HepG2 (cell line): ENCODE measurements around the gene ADM. TPM values are rescaled to one million over a fixed set of nuclear protein-coding genes. Genes with fewer than 3 reads are reported as not detected.

Experiments used
- CENPT ChIP-seq: sonication (generic); formaldehyde crosslinking; IDR thresholded peaks from 2 replicates; pipeline ENCODE4 v1.8.0; 2022; ENCODE audit warnings: low read depth, mild to moderate bottlenecking, moderate library complexity, missing genetic modification reagents
- ELF1 ChIP-seq: sonication (generic); formaldehyde crosslinking; IDR thresholded peaks from 2 replicates; pipeline ENCODE4 v1.4.0; 2020; ENCODE audit warnings: missing genetic modification reagents
- FOXO4 ChIP-seq: sonication (generic); formaldehyde crosslinking; conservative IDR thresholded peaks from 2 replicates; pipeline ENCODE4 v1.8.1; 2023; ENCODE audit warnings: missing genetic modification reagents
- HOXD1 ChIP-seq: sonication (generic); formaldehyde crosslinking; IDR thresholded peaks from 2 replicates; pipeline ENCODE4 v1.5.0; 2020; ENCODE audit warnings: missing genetic modification reagents
- KDM5B ChIP-seq: sonication (generic); formaldehyde crosslinking; IDR thresholded peaks from 2 replicates; pipeline ENCODE4 v1.4.0; 2020; ENCODE audit warnings: missing genetic modification reagents, mild to moderate bottlenecking, borderline replicate concordance
- MYC ChIP-seq: sonication (generic); formaldehyde crosslinking; IDR thresholded peaks from 2 replicates; pipeline ENCODE4 v1.9.0; 2021; ENCODE audit warnings: missing genetic modification reagents, borderline replicate concordance
- PPARG ChIP-seq: conservative IDR thresholded peaks from 2 replicates; pipeline ENCODE4 v1.6.1; 2016; ENCODE audit warnings: missing biosample characterization, missing genetic modification reagents
- PRDM10 ChIP-seq: sonication (generic); formaldehyde crosslinking; IDR thresholded peaks from 2 replicates; pipeline ENCODE4 v1.4.0; 2020; ENCODE audit warnings: low read depth, missing genetic modification reagents
- RFX5 ChIP-seq: IDR thresholded peaks from 2 replicates; pipeline ENCODE4 v1.6.1; 2011; ENCODE audit warnings: low read depth, low read length, improper control_type of control experiment
- SCMH1 ChIP-seq: sonication (generic); formaldehyde crosslinking; IDR thresholded peaks from 2 replicates; pipeline ENCODE4 v1.9.0; 2021; ENCODE audit warnings: missing genetic modification reagents, mild to moderate bottlenecking, borderline replicate concordance
- THYN1 ChIP-seq: sonication (generic); formaldehyde crosslinking; IDR thresholded peaks from 2 replicates; pipeline ENCODE4 v1.8.1; 2023; ENCODE audit warnings: low read depth, mild to moderate bottlenecking, moderate library complexity, missing genetic modification reagents, borderline replicate concordance
- TMF1 ChIP-seq: sonication (generic); formaldehyde crosslinking; IDR thresholded peaks from 2 replicates; pipeline ENCODE4 v1.8.1; 2022; ENCODE audit warnings: low read depth, missing genetic modification reagents
- ZNF232 ChIP-seq: sonication (generic); formaldehyde crosslinking; IDR thresholded peaks from 2 replicates; pipeline ENCODE4 v1.4.0; 2020; ENCODE audit warnings: missing genetic modification reagents, borderline replicate concordance
- ZNF296 ChIP-seq: sonication (generic); formaldehyde crosslinking; conservative IDR thresholded peaks from 2 replicates; pipeline ENCODE4 v1.5.0; 2020; ENCODE audit warnings: mild to moderate bottlenecking, missing genetic modification reagents
- ZNF33A ChIP-seq: sonication (generic); formaldehyde crosslinking; IDR thresholded peaks from 2 replicates; pipeline ENCODE4 v1.5.1; 2020; ENCODE audit warnings: missing genetic modification reagents, mild to moderate bottlenecking, moderate library complexity, borderline replicate concordance
- ZNF430 ChIP-seq: sonication (generic); formaldehyde crosslinking; IDR thresholded peaks from 2 replicates; pipeline ENCODE4 v1.9.0; 2021; ENCODE audit warnings: mild to moderate bottlenecking, missing genetic modification reagents
- ZNF660 ChIP-seq: sonication (generic); formaldehyde crosslinking; IDR thresholded peaks from 2 replicates; pipeline ENCODE4 v1.5.1; 2020; ENCODE audit warnings: mild to moderate bottlenecking, low read depth, missing genetic modification reagents, borderline replicate concordance
- ZNF709 ChIP-seq: sonication (generic); formaldehyde crosslinking; IDR thresholded peaks from 2 replicates; pipeline ENCODE4 v1.5.0; 2020; ENCODE audit warnings: mild to moderate bottlenecking, missing genetic modification reagents
- ZNF720 ChIP-seq: sonication (generic); formaldehyde crosslinking; IDR thresholded peaks from 2 replicates; pipeline ENCODE4 v1.4.0; 2020; ENCODE audit warnings: missing genetic modification reagents
- polyA plus RNA-seq, 8 experiments: library from polyadenylated mRNA; depleted of rRNA in 3 of 8; stranded (reverse) in 7 of 8; unstranded in 1 of 8; fragments of >200 nt; fragmentation: Illumina TruSeq in 4 of 8; extraction: Trizol in 4 of 8; gene quantifications; 2 replicates each; pipeline versions ENCODE4 v1.2.1 to v1.2.3, GENCODE V29; 2011 to 2016; ENCODE audit warnings: low read depth in 4 of 8, missing spikeins in 1 of 8, mixed read lengths in 1 of 8; ENCODE audit not compliant: insufficient read depth in 1 of 8
- total RNA-seq, 5 experiments: library from RNA; depleted of rRNA; stranded (reverse); fragments of >200 nt; fragmentation: Illumina TruSeq; extraction: Trizol; gene quantifications; 2 replicates each; pipeline ENCODE4 v1.2.3, GENCODE V29; 2016; ENCODE audit warnings: low read depth in 1 of 5

ADM gene
- total and polyA plus RNA-seq, 2 of the 13 experiments (the other 11 are each of a cell fraction or from before 2014, with no cell fraction given): 10.7 to 26.1 TPM

- TF ChIP-seq PRDM10 (CRISPR knock-in tag) (no peak), ZNF430 (0 out of 2 replicates have a peak, but pooled peaks have one; percentile 19), HOXD1 (no peak), ELF1 (CRISPR knock-in tag) (peak; percentile 46), MYC (peak; percentile 52; the same call in 1 of the 2 replicates), ZNF33A (CRISPR knock-in tag) (no peak), ZNF232 (peak; percentile 38; the same call in 1 of the 2 replicates), ZNF296 (CRISPR knock-in tag) (no peak; the same call in 1 of the 2 replicates), RFX5 (peak; percentile 95), FOXO4 (CRISPR knock-in tag) (no peak), TMF1 (CRISPR knock-in tag) (peak; percentile 86; the same call in 1 of the 2 replicates), THYN1 (CRISPR knock-in tag) (no peak), ZNF709 (CRISPR knock-in tag) (peak; percentile 67; the same call in 1 of the 2 replicates), KDM5B (CRISPR knock-in tag) (no peak), ZNF660 (CRISPR knock-in tag) (no peak), SCMH1 (CRISPR knock-in tag) (no peak), CENPT (CRISPR knock-in tag) (no peak), PPARG (CRISPR knock-in tag) (0 out of 2 replicates have a peak, but pooled peaks have one; percentile 26), ZNF720 (CRISPR knock-in tag) (no peak)
Measured at GRCh38 chr11:10293423-10294289, 11.2 kb upstream of the ADM start, which contains the start of gene SBF2 (continued).
